MV-4-11 (cell line): ENCODE results near the gene MGAT5.

Experiments
- DNase-seq: peaks from one replicate; lab custom pipeline; 2025; lab: John Stamatoyannopoulos, UW

MGAT5 gene

DNA sequence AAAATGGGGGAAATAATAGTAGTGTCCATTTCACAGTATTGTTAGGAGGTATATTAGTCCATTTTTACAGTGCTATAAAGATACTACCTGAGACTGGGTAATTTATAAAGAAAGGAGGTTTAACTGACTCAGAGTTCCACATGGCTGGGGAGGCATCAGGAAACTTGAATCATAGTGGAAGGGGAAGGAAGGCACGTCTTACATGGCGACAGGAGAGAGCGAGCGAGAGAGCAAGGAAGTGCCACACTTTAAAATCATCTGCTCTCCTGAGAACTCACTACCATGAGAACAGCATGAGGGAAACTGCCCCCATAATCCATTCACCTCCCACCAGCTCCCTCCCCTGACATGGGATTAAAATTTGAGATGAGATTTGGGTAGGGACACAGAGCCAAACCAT lies 23.4 kb downstream of the MGAT5 start:
- DNase-seq, result no peak

DNA sequence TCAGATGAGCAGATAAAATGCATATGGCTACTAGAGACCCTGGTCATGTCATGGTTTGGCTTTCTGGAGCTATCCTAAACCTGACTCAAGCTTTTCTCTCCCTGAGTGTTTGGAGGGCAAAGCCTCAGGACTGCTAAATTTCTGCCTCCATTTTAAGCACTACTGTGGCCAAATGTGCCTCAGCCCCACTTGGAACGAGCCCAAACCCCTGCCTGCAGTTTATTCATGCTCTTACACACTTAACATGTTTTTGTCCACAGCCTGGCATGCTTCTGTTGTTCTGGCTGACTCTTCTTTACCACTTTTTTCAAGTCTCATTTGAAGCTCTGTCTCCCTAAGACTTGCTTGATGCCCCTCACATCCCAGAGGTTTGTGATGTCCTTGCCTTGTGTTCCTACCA lies 24.7 kb downstream of the MGAT5 start:
- no peak for DNase-seq

DNA sequence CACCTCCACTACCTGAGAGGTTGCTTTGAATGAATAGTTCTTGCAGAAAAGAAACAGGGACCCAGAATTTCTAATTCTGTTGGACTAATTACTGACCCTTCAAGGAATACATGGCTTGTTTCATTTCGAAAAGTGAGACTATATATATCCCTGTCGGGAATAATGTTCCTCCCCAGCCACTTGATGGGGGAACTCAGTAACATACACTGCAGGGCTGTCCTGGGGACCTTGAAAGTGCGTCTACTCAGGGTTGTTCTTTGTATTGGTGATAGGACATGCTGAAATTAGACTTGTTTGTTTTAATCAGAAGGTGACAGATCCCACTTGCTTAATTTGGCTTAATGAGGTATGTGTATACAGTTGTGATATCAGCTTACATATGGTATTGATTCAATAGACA lies 25.5 kb downstream of the MGAT5 start:
- DNase-seq, result no peak

DNA sequence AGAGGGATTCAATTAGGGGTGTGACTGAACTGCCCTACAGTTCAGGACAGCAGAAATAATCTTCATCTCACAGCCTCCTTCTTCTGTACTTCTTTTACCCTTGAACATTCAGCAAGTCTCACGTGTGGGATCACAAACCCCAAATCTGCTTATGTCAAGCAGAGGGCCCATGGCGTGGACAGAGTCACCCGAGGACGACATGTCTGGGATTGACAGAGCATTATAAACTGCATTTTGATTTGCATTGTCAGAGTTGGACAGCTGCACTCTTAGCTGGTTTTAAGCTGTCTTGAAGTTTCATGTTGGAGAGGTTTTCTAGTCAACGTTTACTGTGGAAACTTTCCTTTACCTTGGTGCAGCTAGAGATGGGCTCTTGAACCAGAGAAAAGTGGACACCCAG lies 26.4 kb downstream of the MGAT5 start:
- DNase-seq, result no peak

DNA sequence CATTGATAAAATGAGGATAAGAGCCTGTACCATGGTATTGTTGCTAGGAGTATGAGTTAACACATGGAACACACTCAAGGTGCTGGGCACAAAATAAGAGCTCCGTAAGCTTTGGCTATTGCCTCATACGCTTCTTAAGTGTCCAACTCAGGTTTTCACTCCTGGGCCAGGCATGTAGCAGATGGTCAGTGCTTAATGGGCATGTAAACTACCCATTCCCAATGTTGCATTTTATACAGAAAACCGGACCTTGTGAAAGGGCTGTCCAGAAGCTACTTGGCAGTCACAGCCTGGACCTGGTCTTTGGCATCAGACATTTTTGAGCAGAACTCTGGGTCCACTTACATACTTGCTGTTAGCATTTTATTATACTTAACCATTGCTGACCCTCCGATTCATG lies 26.9 kb downstream of the MGAT5 start:
- no peak for DNase-seq

DNA sequence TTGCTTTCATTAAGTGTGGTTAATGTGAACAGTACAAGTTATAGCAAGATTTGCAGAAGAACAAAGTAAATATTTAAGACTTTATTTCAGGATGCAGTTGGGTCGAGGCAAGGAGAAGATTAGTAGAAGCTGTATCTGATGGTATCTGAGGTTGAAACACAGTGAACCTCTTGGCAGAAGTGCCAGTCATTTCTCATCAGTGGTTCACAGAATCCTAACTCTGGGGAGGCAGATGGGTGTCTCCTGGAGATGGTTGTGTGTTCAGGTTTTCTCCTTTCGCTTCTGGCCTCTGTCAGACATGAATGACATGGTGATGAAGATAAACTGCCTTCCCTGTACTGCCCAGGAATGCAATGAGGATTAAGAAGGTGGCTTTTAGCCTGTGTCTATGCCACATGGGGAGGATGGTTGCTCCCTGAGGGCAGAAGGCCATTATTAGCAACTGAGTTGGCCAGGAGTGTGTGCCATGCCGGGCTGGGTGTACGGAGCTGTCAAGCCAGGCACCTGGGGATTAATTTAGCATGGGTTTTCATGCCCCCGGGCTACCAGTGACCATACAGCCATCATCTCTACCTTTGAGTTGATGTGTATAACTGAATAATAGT lies 28.0 kb downstream of the MGAT5 start:
- DNase-seq, result no peak

DNA sequence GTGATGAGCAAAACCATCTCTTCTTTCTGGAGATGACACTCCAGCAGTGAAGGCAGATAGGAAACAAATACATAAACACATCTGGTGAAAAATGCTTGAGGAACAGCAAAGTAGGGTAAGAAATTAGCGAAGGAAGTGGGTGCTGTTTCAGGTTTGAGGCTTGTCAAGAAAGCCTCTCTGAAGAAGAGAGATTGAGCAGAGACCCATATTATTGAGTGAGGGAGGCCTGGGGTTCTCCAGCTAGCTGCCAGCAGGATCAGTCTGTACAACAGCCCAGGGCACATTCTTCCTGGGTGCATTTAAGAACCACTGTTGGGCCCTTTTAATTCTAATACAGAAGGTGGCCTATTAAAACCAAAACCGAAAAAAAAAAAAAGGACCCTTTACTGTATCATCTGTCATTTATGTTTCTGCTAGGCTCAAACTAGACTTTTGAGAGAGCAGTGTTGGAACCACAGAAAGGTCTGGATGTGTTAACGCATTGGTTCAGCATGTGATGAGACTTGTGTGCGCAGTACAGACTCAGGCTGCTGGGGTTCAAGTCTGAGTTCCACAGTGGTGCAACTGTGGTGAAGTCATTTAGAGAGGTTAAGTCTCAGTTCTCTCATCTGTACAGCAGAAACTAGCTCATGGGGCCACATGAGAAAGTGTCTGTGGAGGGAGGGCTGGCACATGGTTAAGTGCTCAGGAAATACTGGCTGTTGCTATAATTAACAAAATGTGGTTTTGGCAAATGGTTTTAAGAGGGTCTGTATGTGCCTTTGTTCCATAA lies 28.9 kb downstream of the MGAT5 start:
- peak; percentile 92 for DNase-seq

DNA sequence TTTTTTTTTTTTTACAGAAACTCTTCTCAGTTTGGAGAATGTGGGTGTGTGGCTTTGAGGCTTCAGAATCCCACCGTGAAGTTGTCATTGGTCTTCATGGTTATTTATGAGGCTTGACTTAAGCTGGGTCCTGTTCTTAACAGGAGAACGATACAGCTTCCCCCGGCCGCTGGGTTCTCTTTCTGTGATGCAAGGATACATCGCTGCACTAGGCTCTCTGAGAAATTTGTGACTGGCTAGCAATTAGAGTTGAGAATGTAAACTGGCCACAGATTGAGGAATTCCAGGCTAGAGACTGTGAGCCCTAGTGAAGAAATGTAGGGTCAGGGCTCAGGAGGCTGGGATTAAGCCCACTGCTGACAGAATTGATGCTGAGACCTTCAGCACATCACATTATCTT lies 29.8 kb downstream of the MGAT5 start:
- DNase-seq, result peak; percentile 57

DNA sequence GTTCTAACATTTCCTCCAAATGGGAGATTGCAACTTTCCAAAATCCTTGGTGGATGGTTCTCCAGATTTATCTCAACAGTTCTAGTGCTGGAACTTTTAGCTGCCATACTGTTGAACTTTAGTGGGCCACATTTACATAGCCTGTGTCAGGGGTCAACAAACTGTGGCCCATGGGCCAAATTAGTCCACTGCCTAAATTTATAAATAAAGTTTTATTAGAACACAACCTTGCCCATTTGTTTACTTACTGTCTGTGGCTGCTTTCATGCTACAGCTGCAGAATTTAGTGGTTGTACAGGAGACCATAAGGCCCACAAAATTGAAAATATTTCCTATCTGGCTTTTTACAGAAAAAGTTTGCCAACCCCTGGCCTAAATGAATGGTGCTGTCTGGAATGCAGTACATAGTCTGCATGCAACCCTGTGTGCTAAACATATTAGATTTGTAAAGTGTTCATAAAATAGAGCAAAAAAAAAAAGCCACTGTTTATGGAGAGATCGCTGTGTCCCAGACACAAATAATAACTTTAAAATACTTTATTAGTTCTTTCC lies 30.3 kb downstream of the MGAT5 start:
- no peak for DNase-seq

DNA sequence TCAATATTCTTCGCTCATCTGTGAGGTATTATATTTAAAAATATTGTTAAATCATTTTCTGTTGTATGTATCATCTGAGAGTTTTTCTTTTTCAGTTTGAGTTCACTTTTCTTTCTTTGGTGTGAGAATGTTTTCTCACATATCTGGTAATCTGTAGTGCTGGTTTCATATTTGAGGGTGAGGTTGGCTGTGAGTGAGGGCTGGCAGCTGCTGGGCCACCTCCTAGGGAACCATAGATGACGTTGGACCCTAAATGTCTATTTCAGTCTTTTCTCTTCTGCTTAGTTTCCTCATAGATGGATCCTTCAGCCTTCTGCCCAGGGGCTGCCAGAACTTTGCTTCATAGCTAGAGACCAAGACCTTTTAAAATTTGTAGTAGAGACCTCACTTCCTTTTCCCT lies 33.5 kb downstream of the MGAT5 start:
- peak; percentile 42 for DNase-seq

DNA sequence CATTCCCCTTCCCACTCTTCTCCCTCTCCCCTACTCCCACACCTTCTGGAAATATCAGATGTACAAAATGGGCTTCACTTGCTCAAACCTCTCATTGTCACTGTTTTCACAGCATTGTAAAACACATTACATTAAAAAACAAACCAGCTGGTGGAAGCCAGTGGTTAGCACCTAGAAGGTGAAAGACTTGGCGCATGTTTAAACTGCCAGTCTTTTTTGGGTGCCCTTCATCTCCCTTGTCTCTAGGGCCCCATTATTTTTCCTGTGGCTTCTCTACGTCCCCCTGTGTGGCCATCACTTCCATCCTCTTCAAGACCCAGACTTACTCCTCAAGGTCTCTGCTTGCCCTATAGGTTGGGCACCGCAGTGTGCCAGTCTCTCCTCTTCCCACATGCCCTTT lies 34.9 kb downstream of the MGAT5 start:
- no peak for DNase-seq

DNA sequence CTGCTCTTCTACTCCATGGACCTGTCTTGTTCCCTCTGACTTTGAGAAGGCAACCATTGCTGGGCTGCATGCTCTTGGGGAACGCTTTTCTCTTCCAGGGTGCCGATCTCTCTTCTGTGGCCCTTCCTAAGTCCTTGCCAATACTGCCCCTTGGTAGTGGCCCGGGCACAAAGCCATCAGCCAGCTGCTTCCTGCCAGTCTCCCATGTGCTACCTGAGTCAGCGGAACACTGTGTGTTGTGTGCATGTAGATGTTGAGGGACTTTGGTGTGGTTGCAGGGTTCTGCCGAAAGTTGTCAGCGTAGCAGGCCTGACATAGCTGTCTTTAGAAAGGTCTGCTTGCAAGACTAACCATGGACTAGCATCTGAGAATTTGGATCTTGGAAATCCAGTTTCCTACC lies 35.4 kb downstream of the MGAT5 start:
- no peak for DNase-seq

DNA sequence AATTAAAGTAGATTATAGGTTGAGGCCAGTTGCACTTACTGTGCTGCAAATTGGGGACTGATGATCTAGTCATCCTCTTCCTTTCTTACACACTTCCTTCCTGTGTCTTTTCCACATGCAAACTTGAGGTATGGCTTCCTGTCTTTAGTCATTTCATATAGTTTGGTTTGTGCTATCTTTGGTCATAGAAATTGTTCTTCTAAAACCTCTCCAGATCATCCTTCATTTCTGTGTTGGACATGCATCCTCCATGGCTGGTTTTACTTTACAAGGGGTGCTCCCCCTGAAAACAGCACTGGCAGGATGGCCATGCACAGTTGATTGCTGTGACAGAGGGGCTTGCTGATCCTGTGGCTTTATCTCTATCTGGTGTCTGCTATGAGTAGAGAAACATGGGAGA lies 36.5 kb downstream of the MGAT5 start:
- peak; percentile 82 for DNase-seq

DNA sequence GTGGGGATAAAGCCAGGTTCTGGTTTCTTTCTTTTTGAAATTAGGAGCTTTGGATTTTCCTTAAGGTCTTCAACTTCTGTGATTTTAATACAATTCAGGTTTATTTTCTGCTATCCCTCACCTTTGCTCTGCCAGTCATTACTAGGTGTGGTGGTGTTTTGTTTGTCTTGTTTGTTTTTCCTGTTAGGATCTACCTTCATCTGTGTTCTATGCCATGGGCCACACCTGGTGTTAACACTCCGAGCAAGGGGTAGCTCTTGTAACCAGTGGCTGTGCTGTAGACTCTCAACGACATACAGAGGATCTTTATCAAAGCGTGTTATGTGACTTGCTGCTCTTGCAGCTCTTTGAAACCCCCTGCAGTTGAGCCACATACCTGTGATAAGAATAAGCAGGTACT lies 38.6 kb downstream of the MGAT5 start:
- DNase-seq, result no peak

DNA sequence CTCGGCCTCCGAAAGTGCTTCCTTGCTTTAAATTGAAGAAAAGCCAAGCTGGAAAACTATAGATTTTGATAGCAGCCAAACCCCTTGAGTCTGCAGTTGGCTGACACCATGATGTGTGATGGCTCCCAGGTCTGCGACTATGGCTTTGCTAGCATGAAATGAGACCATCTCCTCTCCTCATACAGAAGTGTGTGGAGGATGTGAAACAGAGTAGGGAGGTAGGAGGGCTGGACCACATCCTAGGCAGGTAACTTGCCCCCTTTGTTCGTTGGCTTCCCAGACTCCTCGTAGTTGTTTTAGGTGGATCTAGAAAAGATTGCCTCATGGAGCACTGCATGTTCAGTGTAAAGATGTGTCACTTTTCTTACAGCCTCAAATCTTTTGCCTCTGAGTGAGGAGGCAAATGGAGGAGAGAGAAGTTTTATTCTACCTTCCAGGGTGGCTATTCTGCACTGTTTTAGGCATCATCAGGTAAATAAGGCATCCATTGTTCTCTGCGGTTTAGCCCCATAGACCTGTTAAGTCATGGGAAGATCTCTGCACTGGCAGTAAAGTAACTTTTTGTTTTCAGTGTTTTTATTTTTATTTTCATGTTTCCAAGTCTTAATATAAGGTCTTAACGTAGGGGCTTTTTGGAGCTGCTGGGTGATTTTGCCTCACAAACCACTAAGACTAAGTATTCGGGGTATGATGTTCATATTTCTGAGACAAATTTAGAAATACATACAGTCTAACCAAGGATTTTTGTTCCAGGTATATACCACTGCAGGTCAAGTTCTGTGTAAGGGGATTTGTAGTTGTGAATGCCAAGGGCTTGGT lies 40.1 kb downstream of the MGAT5 start:
- no peak for DNase-seq

DNA sequence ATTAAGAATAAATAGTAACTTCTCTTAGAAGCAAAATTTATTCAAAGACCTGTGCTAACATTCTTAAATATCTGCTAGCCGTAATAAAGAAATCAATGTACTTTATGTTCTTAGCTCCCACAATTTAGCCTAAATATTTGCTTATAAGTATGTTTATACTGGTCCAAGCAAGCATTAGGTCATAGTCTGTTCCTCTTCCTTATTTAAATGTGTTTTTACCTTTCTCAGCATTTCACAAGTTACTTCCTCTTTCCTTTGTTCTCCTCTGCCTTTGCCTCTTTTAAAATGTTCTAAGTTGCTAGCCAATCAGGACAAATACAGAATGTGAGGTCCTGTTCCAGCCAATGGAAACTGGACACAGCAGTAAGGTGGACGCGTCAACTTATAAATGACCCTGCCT lies 40.7 kb downstream of the MGAT5 start:
- peak; percentile 85 for DNase-seq

DNA sequence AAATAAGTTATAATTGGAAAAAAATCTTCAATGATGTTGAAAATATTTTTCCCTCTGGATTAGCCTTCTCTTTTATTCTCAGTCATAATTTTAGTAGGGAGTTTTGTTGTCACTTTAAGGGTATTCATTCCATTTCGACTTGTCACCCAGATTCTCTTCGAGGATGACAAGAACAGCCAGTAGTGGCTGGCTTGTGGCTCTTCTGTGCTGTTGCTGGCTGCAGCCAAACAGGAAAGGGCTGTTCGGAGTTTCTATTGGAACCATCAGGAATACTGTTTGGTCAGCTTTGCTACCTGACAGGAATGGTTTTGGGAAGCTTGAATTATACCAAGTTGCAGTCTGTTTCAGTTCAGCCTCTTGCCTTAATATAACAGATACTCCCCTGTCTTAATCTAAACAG lies 41.6 kb downstream of the MGAT5 start:
- DNase-seq, result no peak

DNA sequence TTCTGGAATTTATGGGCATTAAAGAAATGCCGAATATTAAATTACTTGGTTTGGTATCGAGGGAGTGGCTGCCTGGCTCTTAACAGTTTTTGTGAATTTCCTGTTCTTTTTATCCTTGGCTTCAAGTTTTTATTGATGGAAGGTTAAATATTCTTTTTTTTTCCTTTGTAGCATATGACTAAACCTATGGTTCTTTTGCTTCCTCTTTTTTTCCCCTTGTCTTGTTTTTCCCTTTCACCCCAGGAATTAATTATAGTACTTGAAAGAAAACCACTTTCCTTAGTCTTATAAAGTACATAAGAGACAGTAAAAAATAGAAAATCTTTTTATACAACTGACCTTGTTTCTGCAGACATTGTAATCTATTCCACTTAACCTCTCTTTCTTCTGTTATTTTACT lies 42.4 kb downstream of the MGAT5 start:
- peak; percentile 68 for DNase-seq

DNA sequence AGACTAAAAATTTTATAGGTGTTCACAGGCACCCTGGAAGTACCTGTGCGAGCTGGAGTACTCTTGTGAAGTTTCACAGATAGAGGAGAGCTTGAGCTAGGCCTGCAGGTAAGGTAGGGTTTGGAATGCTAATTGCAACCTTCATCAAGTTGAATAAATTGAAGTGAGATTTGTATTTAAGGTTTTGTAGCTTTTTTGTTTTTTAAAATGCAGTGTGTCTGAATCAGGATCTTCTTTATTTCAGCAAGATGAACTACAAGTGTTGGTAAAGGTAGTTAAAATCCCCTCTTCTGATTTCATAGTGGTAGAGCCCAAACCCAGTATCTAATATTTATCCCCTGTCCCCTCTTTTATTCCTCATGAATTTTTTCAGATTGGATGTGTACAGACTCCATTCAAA lies 45.5 kb downstream of the MGAT5 start:
- no peak for DNase-seq

DNA sequence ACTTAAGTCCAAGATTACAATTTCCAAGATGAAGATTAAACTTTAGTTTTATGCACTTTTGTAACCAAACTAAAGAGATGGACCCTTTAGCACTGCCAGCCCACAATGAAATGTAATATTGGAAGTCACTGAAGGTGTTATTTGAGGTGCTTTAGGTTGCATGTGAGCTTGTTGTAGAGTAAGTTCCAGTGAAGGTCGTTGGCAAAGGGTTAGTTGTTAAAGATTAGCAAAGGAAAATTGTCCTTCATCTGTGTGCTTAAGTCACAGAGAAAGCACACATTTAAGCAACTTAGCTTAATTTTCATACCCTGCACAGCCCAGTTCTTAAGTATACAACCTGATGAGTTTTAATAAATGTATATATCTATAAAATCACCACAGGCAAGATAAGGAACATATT lies 46.7 kb downstream of the MGAT5 start:
- DNase-seq, result no peak

DNA sequence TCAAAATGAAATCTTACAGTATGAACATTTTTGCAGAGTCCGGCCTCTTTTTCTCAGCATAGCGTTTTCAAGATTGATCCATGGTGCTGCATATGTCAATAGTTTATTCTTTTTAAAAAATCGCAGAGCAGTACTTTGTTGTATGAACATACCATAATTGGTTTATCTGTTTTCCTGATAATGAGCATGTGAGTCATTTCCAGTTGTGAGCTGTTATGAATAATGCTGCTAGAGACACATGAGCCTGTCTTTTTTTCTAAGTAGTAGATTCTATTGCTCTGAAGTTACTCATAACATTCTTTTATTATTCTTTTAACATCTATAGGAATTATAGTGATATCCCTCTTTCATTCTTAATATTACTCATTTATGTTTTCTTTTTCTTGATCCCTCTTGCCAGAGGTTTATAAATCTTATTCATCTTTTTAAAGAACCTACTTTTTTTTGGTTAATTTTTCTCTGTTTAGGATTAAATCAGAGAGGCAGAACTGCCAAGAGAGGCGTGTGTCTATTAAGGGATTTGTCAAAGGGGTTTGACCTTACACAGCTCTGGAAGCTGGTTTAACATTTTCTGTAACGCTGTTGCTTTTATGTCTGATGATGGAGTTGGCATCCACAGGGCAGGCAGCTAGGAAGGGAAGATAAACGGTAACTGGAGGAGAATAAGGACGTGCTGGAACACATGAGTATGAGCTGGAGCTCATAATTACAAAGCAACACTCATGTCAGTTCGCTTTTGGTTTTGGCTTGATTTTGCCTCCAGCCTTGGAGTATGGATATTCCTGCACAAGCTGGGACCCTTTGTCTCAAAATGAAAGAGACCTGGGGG lies 47.4 kb downstream of the MGAT5 start:
- DNase-seq, result no peak

DNA sequence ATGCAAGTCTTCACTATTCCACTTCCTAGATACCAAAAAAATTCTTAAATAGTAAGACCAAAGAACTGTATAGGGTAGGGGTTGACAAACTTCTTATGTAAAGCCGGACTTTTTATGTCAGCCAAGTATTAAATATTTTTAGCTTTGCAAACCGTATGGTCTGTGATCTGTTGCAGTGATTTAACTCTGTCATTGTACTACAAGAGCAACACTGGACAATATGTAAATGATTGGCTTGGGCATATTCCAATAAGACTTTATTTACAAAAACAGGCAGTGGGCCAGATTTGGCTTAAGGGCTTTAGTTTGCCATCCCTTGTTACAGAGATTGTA lies 48.0 kb downstream of the MGAT5 start:
- no peak for DNase-seq
